Psoas muscle (tissue), 8 donors: ENCODE results near the gene ADAMTS8. TPM values are rescaled to one million over a fixed set of nuclear protein-coding genes. Genes with fewer than 3 reads are reported as not detected.

Experiments used
- ATAC-seq, 4 donors: fragments of 200-7000 bp; cut with Tn5 transposase; one replicate each; pipeline ENCODE4 v1.9.1; 2020; ENCODE audit warnings: moderate library complexity in 3 of 4, mild to moderate bottlenecking in 2 of 4
- DNase-seq, 2 donors: peaks; one replicate each; pipeline ENCODE4 v3.0.0-alpha.2; 2020
- H3K27ac ChIP-seq: fragments of 200-600 bp; one replicate; pipeline ENCODE4 v1.8.0; 2022
- H3K27me3 ChIP-seq, 3 donors: fragments of 200-600 bp in 1 of 3; one replicate each; pipeline versions ENCODE4 v1.6.1 to v1.8.0; 2013 to 2022; ENCODE audit warnings: low read length in 2 of 3, mild to moderate bottlenecking in 2 of 3, moderate library complexity in 1 of 3; ENCODE audit not compliant: insufficient read depth in 3 of 3
- H3K36me3 ChIP-seq, 2 donors: fragments of 200-600 bp in 1 of 2; one replicate each; pipeline versions ENCODE4 v1.6.1 to v1.8.0; 2013 to 2022; ENCODE audit warnings: low read depth in 1 of 2, mild to moderate bottlenecking in 1 of 2, moderate library complexity in 1 of 2; ENCODE audit not compliant: insufficient read depth in 1 of 2
- H3K4me1 ChIP-seq: fragments of 200-600 bp; one replicate; pipeline ENCODE4 v1.8.0; 2022
- H3K4me3 ChIP-seq: fragments of 200-600 bp; one replicate; pipeline ENCODE4 v1.8.0; 2022; ENCODE audit warnings: mild to moderate bottlenecking
- H3K9me3 ChIP-seq: fragments of 200-600 bp; one replicate; pipeline ENCODE4 v1.8.0; 2022
- WGBS, 3 donors: extraction: QIAGEN DNeasy Blood & Tissue Kit; methylation state at CpG; one replicate each; pipeline versions ENCODE4 v1.1.6 to v1.1.7; 2013; 5-methylcytosine and 5-hydroxymethylcytosine counted together
- intact Hi-C, 2 donors: fragments of 100-400 bp; cut with DNase I; formaldehyde crosslinking; loops; one replicate each; pipeline versions ENCODE4 v1.11.0 to v1.14.2; 2022
- polyA plus RNA-seq, 3 donors: library from polyadenylated mRNA; stranded (reverse); fragments of 200-250 nt; gene quantifications; one replicate each; pipeline ENCODE4 v1.2.3, GENCODE V29; 2013
- total RNA-seq, 4 donors: library from RNA; stranded (reverse); fragmentation: NEBNext Ultra II Directional in 2 of 4; extraction: Animal tissue kit (Norgen Biotek cat#: 25700) in 2 of 4; gene quantifications; one replicate each; pipeline versions ENCODE4 v1.2.1 to v1.2.4, GENCODE V29; 2021 to 2023
- TF ChIP-seq, protein P1 (sequence below): fragments of 200-600 bp; IDR thresholded peaks from one replicate; pipeline ENCODE4 v1.8.0; 2022; ENCODE audit warnings: antibody characterized with exemption
- donor health status: healthy with polysubstance abuse.
- donor health status: DM: no; HTN: no; CAD: no; lungs with moderate emphysema.
- donor health status: Bipolar disorder and iron deficiency.
- donor health status: healthy.
- donor health status: DM: yes; HTN: yes; CAD: no.
- donor health status: DM: no; HTN: no; CAD: no.
- donor health status: DM: no; HTN: no; CAD: no.
- donor health status: DM: yes; HTN: yes; CAD: no.

ADAMTS8 gene
- total and polyA plus RNA-seq, 7 donors = 0.12 to 1.2 (median 0.32) TPM; not detected in 1

DNA sequence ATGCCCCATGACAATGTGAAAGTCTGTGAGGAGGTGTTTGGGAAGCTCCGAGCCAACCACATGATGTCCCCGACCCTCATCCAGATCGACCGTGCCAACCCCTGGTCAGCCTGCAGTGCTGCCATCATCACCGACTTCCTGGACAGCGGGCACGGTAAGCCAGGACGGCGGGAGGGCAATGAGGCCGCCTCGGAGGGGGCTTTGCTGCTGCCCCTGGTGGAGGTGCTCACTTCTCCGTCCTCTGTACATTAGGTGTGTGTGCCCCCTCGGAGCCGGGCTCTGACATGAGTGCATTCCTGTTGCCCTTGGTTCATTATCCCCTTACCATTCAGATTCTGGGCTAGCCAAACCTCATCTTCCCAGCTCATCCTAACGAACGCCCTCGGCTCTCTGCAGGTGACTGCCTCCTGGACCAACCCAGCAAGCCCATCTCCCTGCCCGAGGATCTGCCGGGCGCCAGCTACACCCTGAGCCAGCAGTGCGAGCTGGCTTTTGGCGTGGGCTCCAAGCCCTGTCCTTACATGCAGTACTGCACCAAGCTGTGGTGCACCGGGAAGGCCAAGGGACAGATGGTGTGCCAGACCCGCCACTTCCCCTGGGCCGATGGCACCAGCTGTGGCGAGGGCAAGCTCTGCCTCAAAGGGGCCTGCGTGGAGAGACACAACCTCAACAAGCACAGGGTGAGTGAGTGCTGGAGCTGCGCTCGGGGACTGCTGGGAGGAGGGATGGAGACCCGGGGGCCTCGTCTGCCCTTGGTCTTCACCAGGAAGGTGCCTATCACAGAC lies 33.9 kb upstream of the ADAMTS8 start:
- intact Hi-C loops = loop anchor here in 1 of 2 donors (5.0 kb wide), 1 partner anchor 60 kb away; no protein-coding TSS in a partner anchor
- H3K4me3 ChIP-seq = no peak overlapping the region
- 82 to 93% (median 84%) methylated on average over 31 of the region's 31 CpGs for WGBS, 3 donors
- no peaks in the 10 kb centered on the region for H3K9me3 ChIP-seq
- no peaks in the 10 kb centered on the region for H3K4me1 ChIP-seq
- H3K27me3 ChIP-seq = no peaks in the 10 kb centered on the region
- H3K27ac ChIP-seq = no peak overlapping the region
- DNase-seq = no peak
- no peak for ATAC-seq
- TF ChIP-seq, protein P1, sequence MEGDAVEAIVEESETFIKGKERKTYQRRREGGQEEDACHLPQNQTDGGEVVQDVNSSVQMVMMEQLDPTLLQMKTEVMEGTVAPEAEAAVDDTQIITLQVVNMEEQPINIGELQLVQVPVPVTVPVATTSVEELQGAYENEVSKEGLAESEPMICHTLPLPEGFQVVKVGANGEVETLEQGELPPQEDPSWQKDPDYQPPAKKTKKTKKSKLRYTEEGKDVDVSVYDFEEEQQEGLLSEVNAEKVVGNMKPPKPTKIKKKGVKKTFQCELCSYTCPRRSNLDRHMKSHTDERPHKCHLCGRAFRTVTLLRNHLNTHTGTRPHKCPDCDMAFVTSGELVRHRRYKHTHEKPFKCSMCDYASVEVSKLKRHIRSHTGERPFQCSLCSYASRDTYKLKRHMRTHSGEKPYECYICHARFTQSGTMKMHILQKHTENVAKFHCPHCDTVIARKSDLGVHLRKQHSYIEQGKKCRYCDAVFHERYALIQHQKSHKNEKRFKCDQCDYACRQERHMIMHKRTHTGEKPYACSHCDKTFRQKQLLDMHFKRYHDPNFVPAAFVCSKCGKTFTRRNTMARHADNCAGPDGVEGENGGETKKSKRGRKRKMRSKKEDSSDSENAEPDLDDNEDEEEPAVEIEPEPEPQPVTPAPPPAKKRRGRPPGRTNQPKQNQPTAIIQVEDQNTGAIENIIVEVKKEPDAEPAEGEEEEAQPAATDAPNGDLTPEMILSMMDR = no peak
- peaks cover 0 to 5% of the 10 kb centered on the region in 2 donors for H3K36me3 ChIP-seq

DNA sequence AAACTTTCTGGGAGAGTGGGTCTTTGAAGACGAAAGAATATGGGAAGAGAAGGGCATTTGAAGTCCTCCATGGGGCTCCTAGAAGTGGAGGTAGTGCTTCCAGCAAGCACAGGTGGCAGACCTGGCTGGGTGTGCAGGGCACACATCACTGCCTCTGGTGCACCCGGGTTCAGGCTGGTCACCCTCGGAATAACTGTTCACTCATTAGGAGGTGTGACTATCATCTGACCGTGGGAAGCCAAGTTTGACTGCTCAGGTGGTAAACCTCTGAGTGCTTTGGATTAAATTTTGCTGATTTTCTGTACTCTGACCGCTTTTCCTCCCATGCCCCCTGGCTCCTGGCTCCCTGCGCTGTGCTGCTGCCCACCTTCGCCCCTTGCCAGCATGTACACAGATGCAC lies 31.1 kb upstream of the ADAMTS8 start:
- ATAC-seq (no peak), DNase-seq (no peak)
- peaks cover 0 to 6% (median 0%) of the 10 kb centered on the region in 3 donors for H3K27me3 ChIP-seq
- 89 to 93% (median 89%) methylated on average over 7 of the region's 7 CpGs for WGBS, 3 donors
- H3K4me1 ChIP-seq = no peaks in the 10 kb centered on the region
- H3K9me3 ChIP-seq = no peaks in the 10 kb centered on the region
- H3K27ac ChIP-seq = no peak overlapping the region
- TF ChIP-seq, protein P1 = no peak
- intact Hi-C loops = no loop called here
- H3K36me3 ChIP-seq = peaks cover 0 to 5% of the 10 kb centered on the region in 2 donors
- no peak overlapping the region for H3K4me3 ChIP-seq

DNA sequence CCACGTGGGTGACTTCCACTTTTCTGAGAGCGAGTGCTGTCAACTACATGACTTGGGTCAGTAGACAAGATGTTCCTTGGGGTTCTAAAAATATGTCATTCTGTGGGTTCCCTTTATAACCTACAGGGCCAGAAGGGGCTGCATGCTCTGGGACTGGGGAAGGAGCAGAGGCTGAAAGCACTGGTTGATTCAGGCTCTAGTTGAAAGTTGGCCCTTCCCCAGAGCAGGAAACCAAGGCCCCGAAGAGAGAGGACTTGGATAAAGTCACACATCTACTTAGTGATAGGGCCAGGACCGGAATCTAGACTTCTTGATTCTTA lies 30.0 kb upstream of the ADAMTS8 start:
- 45 to 67% (median 48%) methylated on average over 4 of the region's 4 CpGs for WGBS, 3 donors
- H3K4me3 ChIP-seq = no peak overlapping the region
- H3K27me3 ChIP-seq = peaks cover 0 to 6% (median 0%) of the 10 kb centered on the region in 3 donors
- ATAC-seq = no peak
- peaks cover 0 to under 1% of the 10 kb centered on the region in 2 donors for H3K36me3 ChIP-seq
- no peak for DNase-seq
- TF ChIP-seq, protein P1 = no peak
- no peak overlapping the region for H3K27ac ChIP-seq
- no peaks in the 10 kb centered on the region for H3K9me3 ChIP-seq
- H3K4me1 ChIP-seq = no peaks in the 10 kb centered on the region
- intact Hi-C loops = no loop called here

DNA sequence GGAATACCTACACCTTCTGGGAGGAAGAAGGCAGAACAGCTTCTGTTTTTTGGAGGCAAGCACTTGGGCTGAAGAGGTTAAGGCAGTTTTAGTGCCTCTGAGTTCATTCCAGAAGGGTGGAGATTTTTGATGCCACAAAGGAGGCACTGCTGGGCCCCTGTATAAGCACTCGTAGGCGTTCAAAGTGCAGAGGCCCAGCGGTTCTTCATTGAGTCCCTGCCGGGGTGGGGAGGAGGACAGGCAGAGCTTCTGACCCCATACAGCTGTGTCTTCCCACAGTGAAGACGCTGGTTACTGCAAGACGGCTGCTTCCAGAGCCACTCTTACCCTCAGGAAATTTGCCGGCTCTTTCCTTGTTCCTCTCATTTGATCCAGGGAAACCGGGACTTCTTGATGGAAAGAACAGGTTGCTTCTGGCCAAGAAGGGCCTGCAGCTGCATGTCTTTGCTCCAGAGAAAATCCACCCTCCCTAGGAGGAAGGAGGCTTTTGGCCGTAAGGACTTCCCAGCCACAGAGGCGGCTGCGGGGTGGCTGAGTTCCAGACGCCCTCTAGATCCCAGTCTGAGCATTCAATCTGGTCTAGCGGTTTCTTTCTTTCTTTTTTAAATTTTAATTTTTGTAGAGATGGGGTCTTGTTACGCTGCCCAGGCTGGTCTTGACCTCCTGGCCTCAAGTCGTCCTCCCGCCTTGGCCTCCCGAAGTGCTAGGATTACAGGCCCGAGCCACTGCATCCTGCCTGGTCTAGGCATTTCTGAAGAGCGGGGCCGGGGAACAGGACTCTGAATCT lies 29.4 kb upstream of the ADAMTS8 start:
- intact Hi-C loops = no loop called here
- no peak overlapping the region for H3K4me3 ChIP-seq
- peaks cover 0 to 6% (median 0%) of the 10 kb centered on the region in 3 donors for H3K27me3 ChIP-seq
- 47 to 59% (median 52%) methylated on average over 20 of the region's 20 CpGs for WGBS, 3 donors
- no peaks in the 10 kb centered on the region for H3K4me1 ChIP-seq
- ATAC-seq = peak in 2 of 4 donors; percentile 38 to 55
- TF ChIP-seq, protein P1 = no peak
- peak in 1 of 2 donors; percentile 70 for DNase-seq
- H3K27ac ChIP-seq = peak overlapping the region; percentile 15
- H3K36me3 ChIP-seq = no peaks in the 10 kb centered on the region
- no peaks in the 10 kb centered on the region for H3K9me3 ChIP-seq
